ENCODE results near the gene CCR7. TPM values are rescaled to one million over a fixed set of nuclear protein-coding genes. Genes with fewer than 3 reads are reported as not detected.

CCR7 gene
- total and polyA plus RNA-seq, 2 of the 8 experiments (the other 6 are each of a cell fraction or from before 2014, with no cell fraction given), result 0.12 to 0.17 TPM

DNA sequence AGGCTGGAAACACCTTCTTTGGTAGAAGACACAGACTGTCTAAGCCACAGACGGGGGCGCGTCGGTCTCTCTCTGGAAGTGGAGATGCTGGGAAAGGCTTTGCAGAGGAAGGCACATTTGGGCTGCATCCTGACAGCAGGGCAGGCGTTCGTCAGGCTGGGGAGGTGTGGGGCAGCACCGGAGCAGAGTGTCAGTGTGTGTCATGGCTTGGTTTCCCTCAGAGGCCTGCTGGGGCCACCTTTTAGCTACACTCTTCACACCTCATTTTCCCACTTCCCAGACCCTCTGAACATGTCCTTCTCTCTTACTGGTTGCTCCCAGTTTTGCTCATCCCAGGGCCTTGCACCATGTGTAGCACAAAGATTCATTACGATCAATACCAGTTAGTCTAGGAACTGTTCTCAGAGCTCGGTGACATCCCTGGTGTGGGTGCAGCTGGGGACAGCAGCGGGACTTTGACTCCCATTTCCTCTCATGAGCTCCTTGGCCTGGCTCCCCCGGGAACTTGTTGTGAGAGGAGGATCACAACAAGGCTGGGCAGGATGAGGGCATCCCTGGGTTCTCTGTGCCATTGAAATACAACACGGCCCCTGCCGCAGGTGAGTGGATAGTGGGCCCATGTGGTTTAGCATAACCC, 49.3 kb upstream of the CCR7 start:
- 86% methylated on average over 13 of the region's 13 CpGs; no CpG with 5 or more reads in 1 of the 2 experiments for WGBS, 2 experiments (ENCODE audit: extremely low coverage in 1 of 2, insufficient coverage in 1 of 2, insufficient read length in 1 of 2, insufficient replicate concordance in 2 of 2, low coverage in 1 of 2, low lambda C conversion rate in 2 of 2, missing lambda C conversion rate in 1 of 2)
- no peak overlapping the region for H3K27ac ChIP-seq (ENCODE audit: low read depth, low read length)
- H3K9ac ChIP-seq (replicated peaks in 1 of 4; ENCODE audit: extremely low read depth in 1 of 4, low read depth in 3 of 4, low read length in 3 of 4), result no peak overlapping the region
- no peak overlapping the region for H2BK20ac ChIP-seq (ENCODE audit: low read length)
- H2BK5ac ChIP-seq (ENCODE audit: low read depth, low read length), result no peak overlapping the region
- H3K23me2 ChIP-seq (ENCODE audit: low read depth, low read length), result no peaks in the 10 kb centered on the region; the same call in 1 of the 2 replicates
- CTCF ChIA-PET (ENCODE audit: partially characterized antibody), result interaction anchor here (0.6 to 4.4 kb wide), 29 partner anchors 10 to 1040 kb away, joined by 3 to 43 read pairs (median 3); partner anchors contain the start of gene KRT222
- no peak overlapping the region for H2AFZ ChIP-seq (ENCODE audit: low read length)
- H3K14ac ChIP-seq (ENCODE audit: insufficient read length), result no peak overlapping the region
- H3K4me3 ChIP-seq (ENCODE audit: extremely low read depth in 1 of 4, insufficient read depth in 2 of 4, low read depth in 3 of 4, low read length in 4 of 4), result no peak overlapping the region
- H3K23ac ChIP-seq (ENCODE audit: insufficient read length), result no peak overlapping the region
- H4K5ac ChIP-seq (ENCODE audit: insufficient read length, low read depth, low read length), result no peak overlapping the region
- H3K4me1 ChIP-seq (replicated peaks in 1 of 4; ENCODE audit: control insufficient read depth in 3 of 4, insufficient read depth in 4 of 4, low read length in 3 of 4), result no peaks in the 10 kb centered on the region
- H4K20me1 ChIP-seq (replicated peaks in 1 of 2; ENCODE audit: control insufficient read depth in 1 of 2, insufficient read depth in 2 of 2, low read length in 2 of 2), result no peaks in the 10 kb centered on the region
- H3K18ac ChIP-seq (ENCODE audit: extremely low read depth, low read length), result no peak overlapping the region
- no peak overlapping the region for H4K91ac ChIP-seq (replicated peaks; ENCODE audit: insufficient read length, low read length)
- DNase-seq (ENCODE audit: low read depth in 1 of 2, low spot score in 2 of 2) (no peak), FAIRE-seq (no peak)
- no peak overlapping the region for H2AK5ac ChIP-seq (ENCODE audit: low read depth, low read length)
- POLR2A ChIA-PET (ENCODE audit: partially characterized antibody), result interaction anchor here (1.0 to 1.5 kb wide), 2 partner anchors 11 to 12 kb away, joined by 3 to 4 read pairs; no protein-coding TSS in a partner anchor
- no peaks in the 10 kb centered on the region for H3K79me2 ChIP-seq (ENCODE audit: control insufficient read depth in 1 of 2, insufficient read depth in 2 of 2, low read length in 2 of 2)
- H3K4ac ChIP-seq (replicated peaks; ENCODE audit: insufficient read length, low read depth, low read length), result no peak overlapping the region
- H3K4me2 ChIP-seq (ENCODE audit: insufficient read depth in 1 of 2, low read depth in 2 of 2, low read length in 2 of 2), result no peak overlapping the region
- H3K36me3 ChIP-seq (ENCODE audit: control insufficient read depth in 2 of 4, insufficient read depth in 4 of 4, low read length in 3 of 4), result no peaks in the 10 kb centered on the region
- H2BK120ac ChIP-seq (replicated peaks; ENCODE audit: low read depth, low read length), result no peak overlapping the region
- no peak overlapping the region for H4K8ac ChIP-seq (ENCODE audit: extremely low read depth, insufficient read depth, low read length)
- H2BK15ac ChIP-seq (ENCODE audit: low read length), result no peak overlapping the region
- no peaks in the 10 kb centered on the region for H3K9me3 ChIP-seq (ENCODE audit: insufficient read depth in 2 of 2, low read depth in 1 of 2, low read length in 1 of 2)
- no peaks in the 10 kb centered on the region for H3K27me3 ChIP-seq (replicated peaks in 1 of 4; ENCODE audit: control insufficient read depth in 3 of 4, extremely low read depth in 1 of 4, insufficient read depth in 3 of 4, low read length in 3 of 4)
- H2BK12ac ChIP-seq (ENCODE audit: low read depth, low read length), result no peak overlapping the region
- no peaks in the 10 kb centered on the region for H3K79me1 ChIP-seq (ENCODE audit: low read depth, low read length)
- H3K56ac ChIP-seq (replicated peaks; ENCODE audit: insufficient read length, low read depth, low read length), result no peak overlapping the region
- TF ChIP-seq KDM5A (IDR thresholded peaks at IDR 0.05; ENCODE audit: low read length) (no peak), EGR1 (IDR thresholded peaks at IDR 0.05; ENCODE audit: borderline replicate concordance, low read depth, low read length) (no peak), CBX5 (IDR thresholded peaks at IDR 0.05; ENCODE audit: low read depth, low read length) (no peak), RFX5 (IDR thresholded peaks at IDR 0.05; ENCODE audit: borderline replicate concordance, low read depth, low read length) (no peak), GABPA (IDR thresholded peaks at IDR 0.05; ENCODE audit: borderline replicate concordance, insufficient read depth, low read length) (no peak), SUZ12 (IDR thresholded peaks at IDR 0.05; ENCODE audit: low read length) (no peak), CBX8 (IDR thresholded peaks at IDR 0.05; ENCODE audit: borderline replicate concordance, low read depth, low read length) (no peak), ATF3 (IDR thresholded peaks at IDR 0.05; ENCODE audit: insufficient read depth, low read depth, low read length) (no peak), SP1 (IDR thresholded peaks at IDR 0.05; ENCODE audit: low read depth, low read length) (no peak), TAF7 (optimal IDR thresholded peaks at IDR 0.05; ENCODE audit: borderline replicate concordance, low read depth, low read length) (no peak), SRF (IDR thresholded peaks at IDR 0.05; ENCODE audit: low read depth, low read length) (no peak), CHD2 (IDR thresholded peaks at IDR 0.05; ENCODE audit: low read length) (no peak), JUN (IDR thresholded peaks at IDR 0.05; ENCODE audit: low read depth, low read length) (no peak)
